ENCODE measurements around the gene PPP1R1A. TPM values are rescaled to one million over a fixed set of nuclear protein-coding genes. Genes with fewer than 3 reads are reported as not detected.

The PPP1R1A gene
- total and polyA plus RNA-seq, 8 donors: 0.18 to 4.5 (median 3.2) TPM

- no peak for TF ChIP-seq CTCF (IDR thresholded peaks at IDR 0.05)
- ATAC-seq (no peak), DNase-seq (no peak)
- Histone ChIP-seq H3K9me3 (no peaks in the 10 kb centered on the region), H3K27ac (no peak overlapping the region), H3K36me3 (no peaks in the 10 kb centered on the region), H3K27me3 (peaks cover 0 to 33% of the 10 kb centered on the region in 2 donors), H3K4me1 (no peaks in the 10 kb centered on the region), H3K4me3 (no peak overlapping the region)
- intact Hi-C loops (cut with DNase I): no loop called here
Observed at GRCh38 chr12:54595471-54595870, 7.0 kb upstream of the PPP1R1A start.

DNA sequence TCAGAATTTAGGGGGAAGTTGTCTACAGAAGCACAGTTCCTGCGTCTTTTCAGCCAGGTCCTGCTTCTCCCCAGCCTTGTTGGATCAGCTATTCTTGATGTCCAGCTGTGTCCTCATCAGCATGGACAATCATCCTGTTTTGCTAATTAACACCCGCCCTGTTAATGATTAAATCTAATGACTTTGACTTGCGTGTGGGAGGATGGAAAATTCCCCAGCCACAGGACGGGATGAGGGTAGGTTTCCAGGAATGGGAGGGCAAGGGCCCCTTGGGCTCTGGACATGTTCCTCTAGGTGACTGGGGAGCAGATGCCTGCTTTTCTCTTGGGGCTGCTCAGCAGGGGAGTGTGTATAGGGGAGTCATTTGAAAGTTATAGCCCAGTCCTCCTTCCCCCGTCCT lies 5.3 kb upstream of the PPP1R1A start:
- ATAC-seq (no peak), DNase-seq (no peak)
- no peak for TF ChIP-seq CTCF (IDR thresholded peaks at IDR 0.05)
- H3K36me3 ChIP-seq: no peaks in the 10 kb centered on the region
- no peaks in the 10 kb centered on the region for H3K9me3 ChIP-seq
- no peak overlapping the region for H3K27ac ChIP-seq
- intact Hi-C loops (cut with DNase I): no loop called here
- H3K27me3 ChIP-seq: peaks cover 5 to 46% of the 10 kb centered on the region in 2 donors
- peaks cover 0 to 2% of the 10 kb centered on the region in 2 donors for H3K4me1 ChIP-seq
- no peak overlapping the region for H3K4me3 ChIP-seq

DNA sequence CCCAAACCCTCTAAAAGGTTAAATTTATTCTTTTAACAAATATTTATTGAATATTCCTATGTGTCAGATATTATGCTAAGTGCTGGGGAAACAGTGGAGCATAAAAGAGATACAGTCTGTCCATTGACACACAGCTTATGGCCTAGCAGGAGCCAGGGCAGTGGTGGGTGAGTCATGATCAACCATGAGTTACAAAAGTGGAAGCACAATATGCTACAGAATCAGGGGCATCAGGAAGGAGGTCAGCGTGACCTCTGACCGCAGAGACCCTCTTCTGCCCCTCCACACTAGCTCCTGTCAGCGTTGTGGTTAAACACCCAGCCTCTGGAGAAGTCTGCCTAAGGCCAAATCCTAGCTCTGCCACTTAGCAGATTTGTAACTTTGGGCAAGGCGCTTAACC lies 4.7 kb upstream of the PPP1R1A start:
- DNase-seq (no peak), ATAC-seq (no peak)
- TF ChIP-seq CTCF (IDR thresholded peaks at IDR 0.05): no peak
- intact Hi-C loops (cut with DNase I): no loop called here
- Histone ChIP-seq H3K4me1 (peaks cover 0 to 8% of the 10 kb centered on the region in 2 donors), H3K36me3 (no peaks in the 10 kb centered on the region), H3K4me3 (no peak overlapping the region), H3K9me3 (no peaks in the 10 kb centered on the region), H3K27me3 (peaks cover 11 to 52% of the 10 kb centered on the region in 2 donors), H3K27ac (no peak overlapping the region)

- H3K27ac ChIP-seq: no peak overlapping the region
- DNase-seq: no peak
- intact Hi-C loops (cut with DNase I): no loop called here
- H3K4me3 ChIP-seq: no peak overlapping the region
- no peak for ATAC-seq
- H3K9me3 ChIP-seq: no peaks in the 10 kb centered on the region
- no peaks in the 10 kb centered on the region for H3K36me3 ChIP-seq
- peaks cover 17 to 60% of the 10 kb centered on the region in 2 donors for H3K27me3 ChIP-seq
- TF ChIP-seq CTCF (IDR thresholded peaks at IDR 0.05): no peak
- peaks cover 0 to 15% of the 10 kb centered on the region in 2 donors for H3K4me1 ChIP-seq
Observed at GRCh38 chr12:54592316-54592715, 3.9 kb upstream of the PPP1R1A start.

DNA sequence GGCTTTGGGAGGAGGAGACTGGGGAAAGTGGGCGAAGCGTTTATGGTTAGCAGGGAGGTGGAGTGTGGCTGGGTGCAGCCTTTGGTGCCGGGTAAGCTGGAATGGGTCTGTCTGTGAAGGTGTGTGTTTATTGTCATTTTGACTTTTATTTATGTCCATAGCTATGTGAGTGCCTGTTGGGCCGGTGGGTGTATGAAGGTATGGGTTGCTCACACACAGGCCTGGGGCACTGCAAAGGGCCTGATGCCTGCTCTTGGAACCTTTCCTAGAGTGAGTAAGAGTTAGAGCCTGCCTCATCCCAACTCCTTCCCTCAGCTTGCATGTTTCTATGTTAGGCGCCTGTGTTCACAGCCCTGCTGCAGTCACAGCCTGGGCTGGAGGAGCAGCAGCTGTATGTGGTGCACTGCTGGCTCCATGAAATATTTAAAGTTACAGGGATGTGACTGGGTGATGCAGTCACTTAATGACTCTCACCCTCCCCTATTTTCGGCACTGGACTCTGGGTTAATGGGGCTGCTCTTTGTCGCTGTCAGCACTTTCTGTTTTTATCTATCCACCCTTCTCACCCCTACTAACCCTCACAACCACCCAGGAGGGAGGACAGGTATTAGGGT lies 2.6 kb upstream of the PPP1R1A start:
- Histone ChIP-seq H3K9me3 (no peaks in the 10 kb centered on the region), H3K4me3 (no peak overlapping the region), H3K27ac (no peak overlapping the region), H3K27me3 (peaks cover 17 to 64% of the 10 kb centered on the region in 2 donors), H3K36me3 (no peaks in the 10 kb centered on the region), H3K4me1 (peaks cover 0 to 15% of the 10 kb centered on the region in 2 donors)
- ATAC-seq (no peak), DNase-seq (no peak)
- TF ChIP-seq CTCF (IDR thresholded peaks at IDR 0.05): no peak
- intact Hi-C loops (cut with DNase I): no loop called here
